SK-N-SH treated with all-trans-retinoic acid at 6 μM for 48 hours (cell line): ENCODE results near the gene CDC6.
"Not testable (repeated sequence)": the region's sequence is repeated elsewhere in the genome, so short reads cannot be mapped to it uniquely, and the experiment has no call there.

Source experiments
- CSDC2 ChIP-seq: fragments of 250-450 bp; sonication (Bioruptor Pico); IDR thresholded peaks from 2 replicates; pipeline ENCODE4 v1.5.0; 2020; ENCODE audit warnings: mild to moderate bottlenecking, moderate library complexity
- ISL1 ChIP-seq: fragments of 250-450 bp; sonication (Bioruptor Pico); IDR thresholded peaks from 2 replicates; pipeline ENCODE4 v2.1.2; 2022; ENCODE audit warnings: mild to moderate bottlenecking, moderate library complexity
- PATZ1 ChIP-seq: fragments of 250-450 bp; sonication (Bioruptor Pico); IDR thresholded peaks from 2 replicates; pipeline ENCODE4 v1.8.0; 2020; ENCODE audit warnings: mild to moderate bottlenecking, moderate library complexity, borderline replicate concordance
- PPARA ChIP-seq: fragments of 250-450 bp; sonication (Bioruptor Pico); IDR thresholded peaks from 2 replicates; pipeline ENCODE4 v1.5.0; 2020; ENCODE audit warnings: mild to moderate bottlenecking, borderline replicate concordance
- RARB ChIP-seq: fragments of 250-450 bp; sonication (Bioruptor Pico); IDR thresholded peaks from 2 replicates; pipeline ENCODE4 v1.8.0; 2021; ENCODE audit warnings: mild to moderate bottlenecking, moderate library complexity
- TOX ChIP-seq: fragments of 250-450 bp; sonication (Bioruptor Pico); IDR thresholded peaks from 2 replicates; pipeline ENCODE4 v1.8.0; 2021; ENCODE audit warnings: mild to moderate bottlenecking, moderate library complexity, borderline replicate concordance
- ZNF70 ChIP-seq: fragments of 450-650 bp; formaldehyde crosslinking; IDR thresholded peaks from 2 replicates; pipeline ENCODE4 v1.5.0; 2020; ENCODE audit warnings: mild to moderate bottlenecking, moderate library complexity
- ZNF8 ChIP-seq: fragments of 450-650 bp; formaldehyde crosslinking; IDR thresholded peaks from 2 replicates; pipeline ENCODE4 v1.5.0; 2020; ENCODE audit warnings: mild to moderate bottlenecking, moderate library complexity
- TF ChIP-seq, protein P1 (sequence below): fragments of 250-450 bp; sonication (Bioruptor Pico); IDR thresholded peaks from 2 replicates; pipeline ENCODE4 v1.5.1; 2020; ENCODE audit warnings: low read depth, mild to moderate bottlenecking, moderate library complexity

DNA sequence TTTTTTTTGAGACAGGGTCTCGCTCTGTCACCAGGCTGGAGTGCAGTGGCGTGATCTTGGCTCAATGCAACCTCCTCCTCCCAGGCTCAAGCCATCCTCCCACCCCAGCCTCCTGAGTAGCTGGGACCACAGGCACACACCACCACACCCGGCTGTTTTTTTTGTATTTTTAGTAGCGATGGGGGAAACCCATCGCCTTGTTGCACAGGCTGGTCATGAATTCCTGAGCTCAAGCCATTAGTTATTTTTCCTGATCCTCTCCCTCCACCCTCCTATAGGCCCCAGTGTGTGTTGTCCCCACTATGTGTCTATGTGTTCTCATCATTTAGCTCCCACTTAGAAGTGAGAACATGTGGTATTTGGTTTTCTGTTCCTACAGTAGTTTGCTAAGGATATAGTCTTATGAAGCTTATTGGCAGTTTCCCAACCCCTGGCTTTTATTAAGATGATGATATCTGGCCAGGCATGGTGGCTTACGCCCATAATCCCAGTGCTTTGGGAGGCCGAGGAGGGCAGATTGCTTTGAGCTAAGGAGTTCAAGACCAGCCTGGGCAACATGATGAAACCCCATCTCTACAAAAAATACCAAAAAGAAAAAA lies 11.6 kb downstream of the CDC6 start:
- TF ChIP-seq PATZ1 (CRISPR knock-in tag); RARB (CRISPR knock-in tag); TOX (CRISPR knock-in tag); ISL1; ZNF8 (CRISPR knock-in tag); ZNF70 (CRISPR knock-in tag); PPARA (CRISPR knock-in tag); CSDC2 (CRISPR knock-in tag): not testable (repeated sequence)
- TF ChIP-seq, protein P1, sequence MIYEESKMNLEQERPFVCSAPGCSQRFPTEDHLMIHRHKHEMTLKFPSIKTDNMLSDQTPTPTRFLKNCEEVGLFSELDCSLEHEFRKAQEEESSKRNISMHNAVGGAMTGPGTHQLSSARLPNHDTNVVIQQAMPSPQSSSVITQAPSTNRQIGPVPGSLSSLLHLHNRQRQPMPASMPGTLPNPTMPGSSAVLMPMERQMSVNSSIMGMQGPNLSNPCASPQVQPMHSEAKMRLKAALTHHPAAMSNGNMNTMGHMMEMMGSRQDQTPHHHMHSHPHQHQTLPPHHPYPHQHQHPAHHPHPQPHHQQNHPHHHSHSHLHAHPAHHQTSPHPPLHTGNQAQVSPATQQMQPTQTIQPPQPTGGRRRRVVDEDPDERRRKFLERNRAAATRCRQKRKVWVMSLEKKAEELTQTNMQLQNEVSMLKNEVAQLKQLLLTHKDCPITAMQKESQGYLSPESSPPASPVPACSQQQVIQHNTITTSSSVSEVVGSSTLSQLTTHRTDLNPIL (CRISPR knock-in tag) = not testable (repeated sequence)
